GM19023 (cell line): ENCODE data around the gene NOA1.

Experiments
- ATAC-seq: cut with Tn5 transposase; IDR thresholded peaks from one replicate; pipeline ENCODE4 v1.9.1; 2021; ENCODE audit warnings: mild to moderate bottlenecking, moderate library complexity; ENCODE audit not compliant: unreplicated experiment

NOA1 gene

GRCh38 chr4:56977321-56978012 lies at the start of gene NOA1:
Gene NOA1, minus strand, starts transcription at chr4:56977606. Its CDS starts 21 bp downstream, at chr4:56977585.
- peak; percentile 82 for ATAC-seq

DNA sequence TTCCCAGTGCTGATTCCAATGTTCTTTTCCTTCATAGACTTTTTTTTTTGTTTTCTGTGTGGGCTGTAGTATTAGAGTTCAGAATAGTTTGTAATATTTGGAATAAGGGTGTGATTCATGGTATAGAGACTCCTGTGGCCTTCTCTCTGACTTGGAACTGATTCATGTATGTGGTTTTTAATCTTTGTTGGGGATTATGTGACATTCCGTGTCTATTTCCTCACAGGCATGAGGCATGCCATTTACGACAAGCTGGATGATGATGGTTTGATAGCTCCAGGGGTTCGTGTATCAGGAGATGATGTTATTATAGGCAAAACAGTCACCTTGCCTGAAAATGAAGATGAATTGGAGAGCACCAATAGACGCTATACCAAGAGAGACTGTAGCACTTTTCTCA lies 45.7 kb upstream of the NOA1 start:
- no peak for ATAC-seq

- ATAC-seq = no peak
Observed at GRCh38 chr4:57020467-57021101, 43.2 kb upstream of the NOA1 start.

GRCh38 chr4:57018980-57019379 lies 41.6 kb upstream of the NOA1 start:
- ATAC-seq = no peak

DNA sequence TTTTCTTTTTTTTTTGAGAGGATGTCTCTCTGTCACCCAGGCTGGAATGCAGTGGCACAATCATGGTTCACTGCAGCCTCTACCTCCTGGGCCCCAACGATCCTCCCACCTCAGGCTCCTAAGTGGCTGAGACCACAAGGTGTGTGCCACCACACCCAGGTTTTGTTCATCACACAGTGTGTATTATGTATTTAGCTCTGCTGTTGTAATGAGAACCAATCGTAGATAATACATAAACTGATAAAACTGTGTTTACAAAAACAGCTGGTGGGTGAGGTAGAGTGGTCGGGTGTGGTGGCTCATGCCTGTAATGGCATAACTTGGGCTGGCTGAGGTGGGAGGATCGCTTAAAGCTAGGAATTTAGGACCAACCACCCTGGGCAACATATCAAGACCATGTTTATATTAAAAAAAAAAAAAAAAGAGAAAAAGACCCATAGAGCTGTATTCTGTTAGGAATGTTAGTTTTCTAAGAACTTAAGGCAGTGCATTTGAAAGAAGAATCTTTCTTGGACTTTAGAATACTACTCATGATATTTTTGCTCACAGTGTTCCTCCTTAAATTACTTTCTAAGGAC lies 36.2 kb upstream of the NOA1 start:
- no peak for ATAC-seq

DNA sequence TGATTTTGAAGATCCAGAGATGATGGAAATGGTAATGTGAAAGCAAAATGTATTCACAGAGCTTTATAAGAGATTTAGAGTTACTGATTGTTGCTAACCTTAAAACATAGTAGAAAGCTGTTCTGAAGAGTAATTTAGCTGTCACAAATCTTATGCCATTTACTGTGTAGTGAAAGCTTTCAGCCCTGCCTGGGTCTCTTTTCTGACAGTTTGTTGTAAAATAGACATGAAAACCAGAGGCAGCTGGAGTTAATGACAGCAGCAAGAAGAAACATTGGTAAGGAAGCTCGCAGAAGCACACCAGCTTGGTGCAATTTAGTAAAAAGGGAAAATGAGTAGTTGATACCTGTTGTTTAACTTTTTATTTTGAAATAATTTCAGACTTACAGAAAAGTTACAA lies 22.3 kb upstream of the NOA1 start:
- ATAC-seq = no peak

DNA sequence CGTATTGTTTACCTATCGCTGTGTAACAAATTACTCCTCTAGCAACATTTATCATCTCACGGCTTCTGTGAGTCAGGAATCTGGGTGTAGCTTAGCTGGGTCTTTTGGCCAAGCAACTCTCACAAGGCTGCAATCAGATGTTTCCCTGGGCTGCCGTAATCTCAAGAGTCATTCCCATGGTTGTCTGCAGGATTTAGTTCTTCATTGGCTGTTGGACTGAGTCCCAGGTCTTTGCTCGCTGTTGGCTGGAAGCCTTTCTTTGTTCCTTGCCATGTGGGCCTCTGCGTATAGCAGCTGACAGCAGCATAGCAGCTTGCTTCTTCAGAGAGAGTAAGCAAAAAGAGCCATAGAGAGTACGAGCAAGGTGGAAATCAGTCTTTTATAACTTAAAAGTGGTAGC lies 18.1 kb upstream of the NOA1 start:
- ATAC-seq = no peak

DNA sequence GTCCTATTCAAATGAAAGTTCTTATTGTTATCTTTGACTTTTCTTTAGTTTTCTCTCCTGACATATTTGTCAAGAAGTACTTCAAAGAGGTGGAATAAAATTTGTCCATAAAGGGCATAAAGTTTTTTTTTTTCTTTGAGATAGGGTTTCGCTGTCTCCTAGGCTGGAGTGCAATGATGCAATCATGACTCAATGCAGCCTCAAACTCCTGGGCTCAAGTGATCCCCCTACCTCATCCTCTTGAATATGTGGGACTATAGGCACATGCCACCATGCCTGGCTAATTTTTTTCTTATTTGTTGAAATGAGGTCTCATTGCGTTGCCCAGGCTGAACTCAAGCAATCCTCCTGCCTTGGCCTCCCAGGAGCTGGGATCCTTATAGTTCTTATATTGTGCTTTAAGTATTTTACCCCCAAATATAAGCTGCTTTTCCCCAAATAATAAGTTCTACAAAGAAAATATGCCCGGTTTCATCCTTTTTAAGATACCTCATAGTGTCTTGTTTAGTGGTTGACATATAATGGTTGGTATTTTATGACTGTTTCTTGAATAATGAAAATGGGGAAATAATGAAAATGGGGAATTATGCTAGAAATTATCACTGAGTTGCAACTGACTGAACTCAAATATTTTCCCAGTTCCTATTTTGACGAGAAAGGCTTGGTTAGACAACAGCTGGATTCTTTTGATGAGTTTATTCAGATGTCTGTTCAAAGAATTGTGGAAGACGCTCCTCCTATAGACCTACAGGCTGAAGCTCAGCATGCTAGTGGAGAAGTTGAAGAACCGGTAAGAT lies 12.9 kb upstream of the NOA1 start:
- no peak for ATAC-seq

DNA sequence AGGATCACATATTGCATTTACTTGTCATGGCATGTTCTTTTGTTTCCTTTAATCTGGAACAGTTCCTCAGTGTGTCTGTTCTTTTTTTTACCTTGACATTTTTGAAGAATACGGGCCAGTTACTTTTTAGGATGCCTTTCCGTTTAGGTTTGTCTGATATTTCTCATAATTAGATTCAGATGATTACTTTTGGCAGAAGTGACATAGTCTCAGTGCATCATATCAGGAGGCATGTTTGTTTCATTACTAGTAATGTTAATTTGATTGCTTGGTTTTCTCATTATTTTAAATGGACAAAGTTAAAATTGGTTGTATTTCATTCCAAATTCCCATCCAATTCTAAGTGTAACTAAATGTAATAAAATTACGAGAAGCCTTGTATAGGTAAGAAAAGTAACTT lies 9.5 kb upstream of the NOA1 start:
- no peak for ATAC-seq

DNA sequence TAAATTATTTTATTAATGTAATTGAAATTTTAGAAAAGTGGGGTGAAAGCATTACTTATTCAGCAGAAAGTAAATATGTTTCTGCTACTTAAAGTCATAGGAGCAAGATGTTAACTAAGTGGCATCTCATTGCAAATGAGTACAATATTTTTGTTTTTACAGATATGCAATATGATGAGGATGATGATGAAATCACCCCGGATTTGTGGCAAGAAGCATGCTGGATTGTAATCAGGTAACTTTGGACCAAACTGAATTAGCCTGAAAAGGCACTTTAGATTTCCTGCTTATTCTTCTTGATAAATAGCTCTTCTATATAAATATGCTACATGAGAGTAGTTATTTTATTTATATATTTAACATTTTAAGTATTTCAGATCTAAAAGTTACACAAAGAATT lies 8.8 kb upstream of the NOA1 start:
- ATAC-seq = no peak

DNA sequence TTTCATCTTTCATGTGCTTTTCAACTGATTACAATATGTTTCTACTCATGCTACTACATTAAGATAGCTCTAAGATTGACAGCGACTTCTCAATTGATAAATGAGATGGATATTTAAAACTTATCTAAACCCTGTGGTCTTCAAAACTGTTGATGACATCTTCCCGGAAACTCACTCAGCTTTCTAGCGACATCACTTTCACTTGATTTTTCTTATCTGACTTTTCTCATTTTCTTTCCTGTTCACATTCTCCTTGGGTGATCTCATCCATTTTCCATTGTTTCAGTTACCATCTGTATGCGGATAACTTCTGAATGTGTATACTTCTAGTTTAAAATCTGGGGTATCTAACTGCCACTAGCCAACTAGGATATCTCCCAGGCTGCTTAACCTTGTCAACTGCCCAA lies 4.4 kb upstream of the NOA1 start:
- no peak for ATAC-seq

DNA sequence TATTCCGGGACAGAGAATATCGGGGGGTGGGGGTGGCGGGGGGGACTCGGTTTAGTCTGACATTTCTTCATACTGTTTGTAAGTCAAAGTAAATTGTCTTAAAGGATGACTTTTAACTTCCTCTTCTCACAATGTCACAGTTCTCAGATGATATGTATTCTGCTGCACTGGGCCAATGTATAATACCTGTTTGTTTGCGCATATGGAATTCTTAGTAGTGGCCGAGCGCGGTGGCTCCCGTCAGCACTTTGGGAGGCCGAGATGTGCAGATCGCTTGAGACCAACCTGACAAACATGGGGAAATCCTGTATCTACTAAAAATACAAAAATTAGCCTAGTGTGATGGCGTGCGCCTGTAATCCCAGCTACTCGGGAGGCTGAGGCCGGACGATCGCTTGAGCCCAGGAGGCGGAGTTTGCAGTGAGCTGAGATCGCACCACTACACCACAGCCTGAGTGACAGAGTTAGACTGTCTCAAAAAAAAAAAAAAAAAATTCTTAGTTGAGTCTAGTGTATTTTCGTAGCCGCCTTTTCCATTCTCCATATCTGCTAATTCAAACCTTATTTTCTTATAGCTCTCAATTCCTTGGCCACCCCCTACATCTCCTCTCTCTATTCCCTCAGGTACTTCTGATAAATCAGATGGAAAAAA lies 2.1 kb upstream of the NOA1 start:
- ATAC-seq = no peak

GRCh38 chr4:56978750-56979303 lies 1.4 kb upstream of the NOA1 start, which contains the start of gene POLR2B:
Gene POLR2B, plus strand, starts transcription at chr4:56978896. Its CDS starts 90 bp downstream, at chr4:56978986.
- ATAC-seq = peak; percentile 40

DNA sequence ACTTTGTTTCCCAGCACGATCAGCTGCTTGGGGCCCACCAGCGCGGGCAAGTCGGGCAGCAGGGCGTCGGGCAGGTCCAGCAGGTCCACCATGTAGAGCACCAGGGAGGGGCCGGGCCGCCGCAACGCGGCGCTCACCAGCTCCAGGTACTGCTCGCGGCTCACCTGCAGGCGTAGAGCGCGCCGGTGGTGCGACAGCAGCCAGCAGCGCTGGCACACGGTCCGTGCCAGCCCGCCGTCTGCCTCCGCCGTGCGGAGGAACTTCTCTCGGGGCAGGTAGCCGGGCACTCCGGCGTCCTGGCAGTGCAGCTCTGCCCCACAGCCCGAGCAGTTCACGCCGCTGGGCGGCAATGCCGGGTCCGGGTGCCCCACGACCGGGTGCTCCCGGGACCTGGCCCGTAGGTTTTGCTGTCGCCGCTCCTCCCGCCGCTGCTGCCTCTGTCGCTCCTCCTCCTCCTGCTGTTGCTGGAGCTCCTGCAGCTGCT lies 527 bp downstream of the NOA1 start:
- peak; percentile 34 for ATAC-seq

DNA sequence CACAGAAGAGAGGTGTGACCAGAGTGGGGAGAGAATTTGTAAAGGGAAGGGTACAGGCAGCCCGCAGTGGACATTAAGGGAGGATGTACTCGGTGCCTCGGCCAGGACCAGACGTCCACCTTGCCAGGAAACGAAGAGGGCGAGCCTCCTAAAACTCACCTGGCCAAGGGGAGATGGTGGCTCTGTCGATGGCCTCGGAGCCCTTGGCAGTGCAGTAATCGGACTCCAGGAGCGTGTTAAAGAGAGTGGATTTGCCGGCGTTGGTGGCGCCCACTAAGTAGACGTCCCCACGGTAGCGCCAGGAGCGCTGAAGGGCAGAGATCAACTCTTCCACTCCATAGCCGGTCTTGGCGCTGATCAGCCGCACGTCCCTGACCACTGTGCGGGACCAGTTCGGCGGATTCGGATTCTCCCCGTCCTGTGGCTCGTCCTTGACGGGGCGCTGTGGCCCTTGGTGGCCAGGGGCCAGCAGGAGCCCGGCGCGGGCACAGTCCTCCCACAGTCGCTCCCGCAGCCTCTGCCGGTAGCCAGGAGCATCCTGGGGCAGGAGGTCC lies 1.0 kb downstream of the NOA1 start:
- no peak for ATAC-seq

DNA sequence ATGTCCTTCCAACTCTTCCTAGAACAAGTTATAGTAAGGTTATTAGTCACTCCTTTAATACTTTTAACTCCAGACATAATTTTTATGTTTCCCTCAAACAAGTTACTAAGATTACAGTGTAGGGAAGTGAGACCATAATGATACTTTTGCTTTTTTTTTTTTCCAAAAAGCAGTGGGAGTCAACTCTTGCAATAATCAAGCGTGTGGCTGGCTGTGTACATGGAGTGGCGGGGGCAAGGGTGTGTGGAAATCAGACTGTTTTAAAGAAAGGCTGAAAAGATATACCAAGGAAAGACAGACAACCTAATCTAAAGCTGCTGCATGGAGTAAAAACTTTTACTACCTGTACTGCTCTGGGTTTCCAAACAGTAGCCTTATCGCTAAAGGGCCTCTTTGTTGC lies 4.1 kb downstream of the NOA1 start:
- ATAC-seq = no peak

GRCh38 chr4:56972809-56973208 lies 4.6 kb downstream of the NOA1 start:
- ATAC-seq = no peak

DNA sequence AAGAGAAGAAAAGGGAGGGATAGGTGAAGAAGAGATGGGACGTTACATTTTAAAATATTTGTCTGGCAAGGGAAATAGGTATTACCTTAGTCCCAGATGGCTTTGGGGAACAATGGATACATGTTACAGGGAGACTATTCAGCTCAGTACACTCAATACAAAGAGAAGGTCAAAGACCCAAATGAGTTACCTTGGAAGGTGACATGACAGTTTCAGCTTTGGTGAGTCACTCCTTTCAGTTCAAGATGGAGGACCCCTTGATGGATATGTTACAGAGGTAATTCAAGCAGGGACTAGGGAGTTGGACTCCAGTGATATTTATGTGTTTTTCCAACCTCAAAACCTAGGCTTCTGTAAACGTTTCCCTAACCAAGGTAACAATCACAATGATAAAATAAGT lies 5.0 kb downstream of the NOA1 start:
- no peak for ATAC-seq

GRCh38 chr4:56971383-56971782 lies 6.0 kb downstream of the NOA1 start:
- no peak for ATAC-seq

DNA sequence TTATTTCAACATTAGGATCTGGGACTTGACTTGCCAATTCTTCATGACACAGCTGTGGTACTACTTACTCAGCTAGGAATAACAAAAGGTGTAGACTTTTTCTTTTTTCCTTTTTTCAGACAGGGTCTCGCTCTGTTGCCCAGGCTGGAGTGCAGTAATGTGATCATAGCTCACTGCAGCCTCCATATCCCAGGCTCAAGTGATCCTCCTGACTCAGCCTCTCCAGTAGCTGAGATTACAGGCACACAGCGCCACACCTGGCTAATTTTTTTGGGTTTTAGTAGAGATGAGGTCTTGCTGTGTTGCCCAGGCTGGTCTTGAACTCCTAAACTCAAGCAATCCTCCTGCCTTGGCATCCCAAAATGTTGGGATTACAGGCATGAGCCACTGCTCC lies 16.3 kb downstream of the NOA1 start:
- no peak for ATAC-seq
